RWPE2 (cell line): ENCODE results near the gene KRT78.
A peak's percentile ranks its signal among the peaks of the same experiment; 100 is the strongest.
"Not testable (repeated sequence)": the region's sequence is repeated elsewhere in the genome, so short reads cannot be mapped to it uniquely, and the experiment has no call there.

ENCODE experiments used
- ATAC-seq: fragments of 200-7000 bp; cut with Tn5 transposase; 3 replicates; pipeline ENCODE4 v1.9.1; 2021; ENCODE audit warnings: low read depth
- DNase-seq: peaks from one replicate; pipeline ENCODE4 v3.0.0-alpha.2; 2020; ENCODE audit warnings: low spot score
- H3K27ac ChIP-seq: fragments of 450-650 bp; 2 replicates; pipeline ENCODE4 v1.5.1; 2017; ENCODE audit warnings: mild to moderate bottlenecking; ENCODE audit not compliant: poor library complexity, severe bottlenecking
- H3K27me3 ChIP-seq: fragments of 250-450 bp; sonication (Bioruptor Pico); 2 replicates; pipeline ENCODE4 v1.5.1; 2021; ENCODE audit warnings: mild to moderate bottlenecking, moderate library complexity; ENCODE audit not compliant: insufficient read depth, poor library complexity, severe bottlenecking
- H3K36me3 ChIP-seq: fragments of 250-450 bp; sonication (Bioruptor Pico); 2 replicates; pipeline ENCODE4 v1.5.1; 2020; ENCODE audit warnings: low read depth, mild to moderate bottlenecking, moderate library complexity
- H3K4me1 ChIP-seq: fragments of 250-450 bp; sonication (Bioruptor Pico); 2 replicates; pipeline ENCODE4 v1.5.1; 2021; ENCODE audit warnings: mild to moderate bottlenecking, moderate library complexity; ENCODE audit not compliant: insufficient read depth, poor library complexity, severe bottlenecking
- H3K4me3 ChIP-seq: fragments of 250-450 bp; sonication (Bioruptor Pico); 2 replicates; pipeline ENCODE4 v1.5.1; 2021; ENCODE audit warnings: mild to moderate bottlenecking, moderate library complexity; ENCODE audit not compliant: severe bottlenecking
- H3K9me3 ChIP-seq: fragments of 250-450 bp; sonication (Bioruptor Pico); 2 replicates; pipeline ENCODE4 v1.5.1; 2021; ENCODE audit warnings: mild to moderate bottlenecking, moderate library complexity; ENCODE audit not compliant: severe bottlenecking
- TF ChIP-seq, protein P1 (sequence below): fragments of 450-650 bp; IDR thresholded peaks from one replicate; pipeline ENCODE4 v1.5.1; 2017; ENCODE audit warnings: mild to moderate bottlenecking, moderate library complexity; ENCODE audit not compliant: poor library complexity, severe bottlenecking

Gene KRT78

DNA sequence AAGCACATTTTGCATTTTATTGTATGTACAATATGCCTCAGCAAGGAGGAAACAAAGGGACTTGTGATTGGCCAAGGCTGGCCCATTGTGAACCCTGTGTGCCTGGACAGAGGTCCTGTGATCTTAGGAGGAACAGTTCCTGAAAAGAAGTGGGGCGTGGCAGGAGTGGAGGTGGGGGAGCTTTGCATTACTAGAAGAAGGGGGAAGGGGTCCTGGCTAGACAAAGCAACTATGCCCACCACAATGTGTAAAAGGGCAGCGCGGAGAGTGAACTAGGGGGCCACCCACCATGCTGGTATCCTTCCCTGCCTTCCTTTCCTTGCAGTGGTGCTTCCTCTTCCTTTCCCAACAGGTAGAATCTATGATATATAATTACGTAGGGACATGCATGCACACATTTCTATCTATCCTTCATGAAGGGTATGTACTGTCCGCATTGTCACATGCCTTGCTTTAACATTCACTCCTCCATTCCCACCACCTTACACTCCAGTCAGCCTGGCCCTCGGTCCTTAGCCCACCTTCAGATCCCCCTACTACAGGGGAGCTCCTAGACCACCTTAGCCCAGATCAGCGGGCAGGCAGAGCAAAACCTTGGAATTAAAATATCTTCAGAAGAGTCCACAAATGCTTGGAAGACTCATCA is 43.5 kb upstream of the KRT78 start:
- no peak overlapping the region for H3K4me3 ChIP-seq
- no peaks in the 10 kb centered on the region for H3K9me3 ChIP-seq
- peaks cover 9% of the 10 kb centered on the region for H3K36me3 ChIP-seq
- TF ChIP-seq, protein P1, sequence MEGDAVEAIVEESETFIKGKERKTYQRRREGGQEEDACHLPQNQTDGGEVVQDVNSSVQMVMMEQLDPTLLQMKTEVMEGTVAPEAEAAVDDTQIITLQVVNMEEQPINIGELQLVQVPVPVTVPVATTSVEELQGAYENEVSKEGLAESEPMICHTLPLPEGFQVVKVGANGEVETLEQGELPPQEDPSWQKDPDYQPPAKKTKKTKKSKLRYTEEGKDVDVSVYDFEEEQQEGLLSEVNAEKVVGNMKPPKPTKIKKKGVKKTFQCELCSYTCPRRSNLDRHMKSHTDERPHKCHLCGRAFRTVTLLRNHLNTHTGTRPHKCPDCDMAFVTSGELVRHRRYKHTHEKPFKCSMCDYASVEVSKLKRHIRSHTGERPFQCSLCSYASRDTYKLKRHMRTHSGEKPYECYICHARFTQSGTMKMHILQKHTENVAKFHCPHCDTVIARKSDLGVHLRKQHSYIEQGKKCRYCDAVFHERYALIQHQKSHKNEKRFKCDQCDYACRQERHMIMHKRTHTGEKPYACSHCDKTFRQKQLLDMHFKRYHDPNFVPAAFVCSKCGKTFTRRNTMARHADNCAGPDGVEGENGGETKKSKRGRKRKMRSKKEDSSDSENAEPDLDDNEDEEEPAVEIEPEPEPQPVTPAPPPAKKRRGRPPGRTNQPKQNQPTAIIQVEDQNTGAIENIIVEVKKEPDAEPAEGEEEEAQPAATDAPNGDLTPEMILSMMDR, result no peak
- H3K4me1 ChIP-seq, result no peaks in the 10 kb centered on the region
- ATAC-seq, result no peak
- no peak for DNase-seq
- no peaks in the 10 kb centered on the region for H3K27me3 ChIP-seq
- H3K27ac ChIP-seq, result no peak overlapping the region

DNA sequence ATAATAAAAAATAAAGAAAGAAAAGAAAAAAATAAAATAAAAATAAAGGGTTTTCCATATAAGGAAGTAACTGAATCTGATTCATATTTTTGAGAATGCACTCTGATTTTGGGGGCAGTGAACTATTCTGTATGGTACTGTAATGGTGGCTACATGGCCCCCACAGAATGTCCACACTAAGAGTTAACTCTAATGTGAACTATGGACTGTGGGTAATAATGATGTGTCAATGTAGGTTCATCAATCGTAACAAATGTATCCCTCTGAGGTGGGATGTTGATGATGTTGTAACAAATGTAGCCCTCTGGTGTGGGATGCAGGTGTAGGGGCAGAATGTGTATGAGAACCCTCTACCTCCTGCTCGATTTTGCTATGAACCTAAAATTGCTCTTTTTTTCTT is 42.2 kb upstream of the KRT78 start:
- TF ChIP-seq, protein P1, result no peak
- Histone ChIP-seq H3K9me3 (no peaks in the 10 kb centered on the region), H3K4me3 (no peak overlapping the region), H3K4me1 (no peaks in the 10 kb centered on the region), H3K27me3 (no peaks in the 10 kb centered on the region), H3K36me3 (no peaks in the 10 kb centered on the region), H3K27ac (no peak overlapping the region)
- DNase-seq, result no peak
- ATAC-seq, result no peak

DNA sequence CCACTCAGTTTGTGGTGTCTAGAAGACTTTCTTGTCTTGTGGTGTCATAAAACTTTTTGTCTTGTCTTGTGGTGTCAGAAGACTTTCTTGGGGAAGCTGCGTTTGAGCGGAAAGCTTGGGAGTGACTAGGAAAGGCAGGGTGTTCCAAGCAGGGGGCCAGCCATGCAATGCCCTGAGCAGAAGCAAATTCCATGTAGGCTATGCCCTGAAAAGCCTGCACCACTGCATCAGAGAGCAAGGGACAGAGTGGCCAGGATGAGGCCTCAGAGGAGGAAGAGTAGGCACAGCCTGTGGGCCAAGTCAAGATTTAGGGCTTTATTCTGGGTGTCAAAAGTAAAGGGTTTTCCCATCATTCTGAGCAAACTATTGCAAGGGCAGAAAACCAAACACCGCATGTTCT is 41.6 kb upstream of the KRT78 start:
- Histone ChIP-seq H3K4me3 (no peak overlapping the region), H3K27ac (no peak overlapping the region), H3K9me3 (no peaks in the 10 kb centered on the region), H3K4me1 (no peaks in the 10 kb centered on the region), H3K27me3 (no peaks in the 10 kb centered on the region), H3K36me3 (no peaks in the 10 kb centered on the region)
- DNase-seq (no peak), ATAC-seq (no peak)
- TF ChIP-seq, protein P1, result no peak

DNA sequence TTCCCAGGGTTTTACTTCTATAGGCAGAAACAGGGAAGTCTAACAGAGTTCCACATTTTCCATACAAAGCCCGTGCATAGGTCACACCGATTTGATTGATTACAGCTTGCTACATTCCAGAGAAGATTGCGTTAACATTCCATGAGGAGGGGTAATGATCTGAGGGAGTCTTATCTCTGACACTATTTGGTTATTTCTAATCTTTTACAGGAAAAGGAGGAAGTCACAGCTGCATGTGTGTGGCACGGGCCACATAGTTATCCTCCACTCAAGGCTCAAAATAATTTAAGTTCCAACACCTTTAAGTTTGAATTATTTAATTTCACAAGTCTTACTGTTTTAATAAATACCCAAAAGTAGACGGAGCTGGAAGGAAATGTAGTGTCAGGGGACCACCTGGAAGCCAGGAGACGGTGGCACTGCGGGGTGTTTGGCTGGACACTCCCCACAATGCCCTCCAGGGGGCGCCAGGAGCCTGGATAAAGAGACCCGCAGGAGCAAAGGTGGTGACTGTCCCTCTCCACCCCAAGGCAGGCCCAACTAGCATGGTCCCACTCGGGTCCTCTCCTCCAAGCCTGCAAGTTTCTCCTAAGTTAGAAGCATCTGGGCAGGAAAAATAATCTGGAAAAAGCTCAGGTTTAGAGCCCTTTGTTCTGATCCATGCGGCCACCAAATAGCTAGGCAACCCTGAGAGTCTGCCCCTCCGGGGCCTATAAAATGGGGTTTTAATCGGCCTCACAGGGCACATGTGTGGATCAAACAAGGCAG is 35.9 kb upstream of the KRT78 start:
- Histone ChIP-seq H3K9me3 (no peaks in the 10 kb centered on the region), H3K4me3 (no peak overlapping the region), H3K27ac (no peak overlapping the region), H3K27me3 (no peaks in the 10 kb centered on the region), H3K36me3 (no peaks in the 10 kb centered on the region), H3K4me1 (no peaks in the 10 kb centered on the region)
- TF ChIP-seq, protein P1, result peak; percentile 93
- peak; percentile 66 for ATAC-seq
- DNase-seq, result no peak

DNA sequence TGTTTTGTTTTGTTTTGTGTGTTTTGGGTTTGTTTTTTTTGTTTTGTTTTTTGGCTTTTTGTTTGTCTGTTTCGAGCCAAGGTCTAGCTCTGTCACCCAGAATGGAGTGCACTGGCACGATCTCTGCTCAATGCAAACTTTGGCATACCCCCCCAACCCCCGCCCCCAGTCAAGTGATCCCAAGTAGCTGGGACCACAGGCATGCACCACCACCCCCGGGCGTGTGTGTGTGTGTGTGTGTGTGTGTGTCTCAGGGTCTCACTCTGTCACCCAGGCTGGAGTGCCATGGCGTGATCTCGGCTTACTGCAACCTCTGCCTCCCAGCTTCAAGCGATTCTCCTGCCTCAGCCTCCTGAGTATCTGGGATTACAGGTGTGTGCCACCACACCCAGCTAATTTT is 31.7 kb upstream of the KRT78 start:
- not testable (repeated sequence) for H3K4me3 ChIP-seq, H3K27me3 ChIP-seq, DNase-seq, H3K27ac ChIP-seq, H3K36me3 ChIP-seq, H3K9me3 ChIP-seq, ATAC-seq
- H3K4me1 ChIP-seq, result peaks cover 24% of the 10 kb centered on the region
